Tibial nerve (tissue), 4 donors: ENCODE data around the gene CAPZA1. TPM values are rescaled to one million over a fixed set of nuclear protein-coding genes. Genes with fewer than 3 reads are reported as not detected.

Experiments used
- DNase-seq, 2 donors: peaks; one replicate each; pipeline ENCODE4 v3.0.0-alpha.2; 2019; ENCODE audit warnings: low spot score in 2 of 2
- H3K27ac ChIP-seq, 4 donors: fragments of 200-600 bp; sonication (generic) in 3 of 4; one replicate each; pipeline ENCODE4 v1.5.1; 2017 to 2019; ENCODE audit warnings: mild to moderate bottlenecking in 1 of 4
- H3K27me3 ChIP-seq, 2 donors: fragments of 200-600 bp; sonication (generic) in 1 of 2; one replicate each; pipeline versions ENCODE4 v1.5.1 to v1.6.0; 2017 to 2019
- H3K36me3 ChIP-seq, 3 donors: fragments of 200-600 bp; sonication (generic); one replicate each; pipeline ENCODE4 v1.5.1; 2018 to 2019
- H3K4me1 ChIP-seq, 4 donors: fragments of 200-600 bp; sonication (generic) in 3 of 4; one replicate each; pipeline ENCODE4 v1.5.1; 2017 to 2019
- H3K4me3 ChIP-seq, 4 donors: fragments of 200-600 bp; sonication (generic) in 3 of 4; one replicate each; pipeline ENCODE4 v1.5.1; 2017 to 2019; ENCODE audit warnings: mild to moderate bottlenecking in 1 of 4, moderate library complexity in 1 of 4
- H3K9me3 ChIP-seq, 4 donors: fragments of 200-600 bp; sonication (generic) in 3 of 4; one replicate each; pipeline ENCODE4 v1.5.1; 2017 to 2019
- CTCF ChIP-seq, 5 experiments: fragments of 200-600 bp in 3 of 5; fragments of 450-650 bp in 2 of 5; sonication (generic) in 3 of 5; IDR thresholded peaks; one replicate each; pipeline ENCODE4 v1.5.1; 2016 to 2019; ENCODE audit warnings: antibody characterized with exemption in 5 of 5, mild to moderate bottlenecking in 3 of 5, moderate library complexity in 2 of 5
- EP300 ChIP-seq, 2 donors: sonication (generic); formaldehyde crosslinking; IDR thresholded peaks; one replicate each; pipeline ENCODE4 v1.6.1; 2017; ENCODE audit warnings: antibody characterized with exemption in 2 of 2, mild to moderate bottlenecking in 1 of 2
- POLR2A ChIP-seq, 2 donors: fragments of 450-650 bp; IDR thresholded peaks; one replicate each; pipeline ENCODE4 v1.6.1; 2017; ENCODE audit warnings: antibody characterized with exemption in 2 of 2, mild to moderate bottlenecking in 2 of 2, moderate library complexity in 2 of 2
- WGBS, 2 donors: methylation state at CpG; one replicate each; pipeline ENCODE4 v1.1.5; 2018; 5-methylcytosine and 5-hydroxymethylcytosine counted together
- total RNA-seq, 4 donors: library from RNA; depleted of rRNA; stranded (reverse); fragments of >200 nt; gene quantifications; one replicate each; pipeline ENCODE4 v1.1.0, GENCODE V29; 2016

CAPZA1 gene
- total RNA-seq, 4 donors from 2014 or later = 90.8 to 126 (median 114) TPM

DNA sequence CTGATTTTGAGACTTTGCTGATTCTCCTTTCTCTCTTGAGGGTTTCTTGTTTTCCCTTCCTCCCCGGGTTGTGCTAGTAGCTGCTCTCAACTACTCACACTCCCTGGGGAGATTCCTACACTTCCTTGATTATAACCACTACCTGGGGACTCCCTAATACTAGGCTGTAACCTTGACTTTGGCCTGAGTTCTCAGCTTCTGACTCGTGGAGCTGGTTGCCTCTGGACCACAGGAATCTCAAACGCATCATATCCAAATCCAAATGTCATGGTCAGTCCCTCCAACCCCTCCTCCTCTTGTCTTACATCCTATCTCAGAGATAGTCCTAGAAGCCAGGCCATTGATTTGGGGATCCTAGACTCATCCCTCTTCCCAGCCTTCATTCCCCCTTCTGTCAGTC lies 66.8 kb downstream of the CAPZA1 start:
- H3K27ac ChIP-seq = peak overlapping the region in 1 of 4 donors; percentile 17
- no peaks in the 10 kb centered on the region for H3K27me3 ChIP-seq
- H3K9me3 ChIP-seq = no peaks in the 10 kb centered on the region
- H3K4me1 ChIP-seq = peaks cover 0 to 26% (median 11%) of the 10 kb centered on the region in 4 donors
- peaks cover 0 to 22% (median 0%) of the 10 kb centered on the region in 3 donors for H3K36me3 ChIP-seq
- WGBS, 2 donors = 52 to 58% methylated on average over 3 of the region's 3 CpGs
- no peak overlapping the region for H3K4me3 ChIP-seq
- no peak for DNase-seq
- TF ChIP-seq POLR2A (IDR thresholded peaks at IDR 0.05) (no peak), EP300 (IDR thresholded peaks at IDR 0.05) (no peak), CTCF (IDR thresholded peaks at IDR 0.05) (no peak)

DNA sequence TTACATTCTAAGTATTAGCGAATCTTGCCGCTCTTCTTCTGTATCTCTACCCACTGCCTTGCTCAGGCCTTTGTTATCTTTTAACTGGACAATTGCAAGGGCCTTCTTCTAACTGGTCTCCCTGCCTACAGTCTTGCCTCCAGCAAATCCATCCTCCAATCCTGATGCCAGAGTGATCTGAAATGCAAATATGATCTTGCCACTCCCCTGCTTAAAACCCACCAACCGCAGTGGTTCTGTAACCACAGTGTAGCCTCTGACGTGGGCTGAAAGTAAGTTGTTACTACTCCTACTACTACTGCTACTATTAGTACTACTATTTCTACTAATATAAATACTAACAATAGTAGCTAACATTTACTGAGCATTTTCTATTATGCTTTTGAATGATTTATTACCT lies 67.2 kb downstream of the CAPZA1 start:
- WGBS, 2 donors = 76 to 84% methylated on average over 4 of the region's 4 CpGs
- H3K4me1 ChIP-seq = peaks cover 0 to 26% (median 11%) of the 10 kb centered on the region in 4 donors
- H3K27me3 ChIP-seq = no peaks in the 10 kb centered on the region
- H3K4me3 ChIP-seq = no peak overlapping the region
- no peak for DNase-seq
- no peak for TF ChIP-seq EP300 (IDR thresholded peaks at IDR 0.05)
- TF ChIP-seq CTCF (IDR thresholded peaks at IDR 0.05) = no peak
- no peak for TF ChIP-seq POLR2A (IDR thresholded peaks at IDR 0.05)
- peak overlapping the region in 1 of 4 donors; percentile 17 for H3K27ac ChIP-seq
- peaks cover 0 to 26% (median 0%) of the 10 kb centered on the region in 3 donors for H3K36me3 ChIP-seq
- H3K9me3 ChIP-seq = no peaks in the 10 kb centered on the region

DNA sequence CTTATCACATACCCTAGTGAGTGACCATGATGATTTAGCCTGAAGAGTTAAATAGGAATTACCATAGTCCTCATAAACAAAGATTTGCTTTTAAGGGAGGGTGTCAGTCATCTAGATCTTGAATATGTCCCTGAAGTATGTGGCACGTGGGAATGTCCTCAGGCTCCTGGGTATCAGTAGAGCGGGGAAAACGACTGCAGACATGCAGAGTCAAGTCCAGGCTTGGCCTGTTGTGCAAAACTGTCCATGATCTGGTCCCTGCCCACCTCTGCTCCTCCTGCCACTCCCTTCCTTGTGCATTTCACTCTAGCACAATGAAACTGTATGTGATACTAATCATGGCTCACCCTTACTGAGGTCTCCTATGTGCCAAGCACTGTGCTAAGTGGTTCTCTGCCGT lies 67.7 kb downstream of the CAPZA1 start:
- Histone ChIP-seq H3K9me3 (no peaks in the 10 kb centered on the region), H3K4me1 (peaks cover 0 to 26% (median 11%) of the 10 kb centered on the region in 4 donors), H3K4me3 (no peak overlapping the region), H3K27me3 (no peaks in the 10 kb centered on the region), H3K36me3 (peaks cover 0 to 32% (median 0%) of the 10 kb centered on the region in 3 donors), H3K27ac (peak overlapping the region in 2 of 4 donors; percentile 84 to 86)
- WGBS, 2 donors = 70 to 77% methylated on average over 4 of the region's 4 CpGs
- no peak for DNase-seq
- no peak for TF ChIP-seq POLR2A (IDR thresholded peaks at IDR 0.05)
- TF ChIP-seq EP300 (IDR thresholded peaks at IDR 0.05) = no peak
- TF ChIP-seq CTCF (IDR thresholded peaks at IDR 0.05) = no peak

GRCh38 chr1:112687785-112688496 lies 68.3 kb downstream of the CAPZA1 start:
- peaks cover 0 to 37% (median 5%) of the 10 kb centered on the region in 3 donors for H3K36me3 ChIP-seq
- H3K27ac ChIP-seq = peak overlapping the region; percentile 29 to 86 (median 72)
- TF ChIP-seq CTCF (IDR thresholded peaks at IDR 0.05) (no peak), POLR2A (IDR thresholded peaks at IDR 0.05) (no peak), EP300 (IDR thresholded peaks at IDR 0.05) (no peak)
- no peak overlapping the region for H3K4me3 ChIP-seq
- DNase-seq = no peak
- H3K27me3 ChIP-seq = no peaks in the 10 kb centered on the region
- H3K9me3 ChIP-seq = no peaks in the 10 kb centered on the region
- WGBS, 2 donors = 73 to 75% methylated on average over 13 of the region's 13 CpGs
- peaks cover 0 to 26% (median 11%) of the 10 kb centered on the region in 4 donors for H3K4me1 ChIP-seq

- Histone ChIP-seq H3K9me3 (no peaks in the 10 kb centered on the region), H3K4me3 (no peak overlapping the region), H3K36me3 (peaks cover 0 to 46% (median 6%) of the 10 kb centered on the region in 3 donors), H3K27me3 (no peaks in the 10 kb centered on the region), H3K27ac (peak overlapping the region; percentile 29 to 86 (median 72)), H3K4me1 (peaks cover 0 to 26% (median 11%) of the 10 kb centered on the region in 4 donors)
- 31 to 35% methylated on average over 13 of the region's 13 CpGs for WGBS, 2 donors
- DNase-seq = no peak
- TF ChIP-seq CTCF (IDR thresholded peaks at IDR 0.05) (no peak), EP300 (IDR thresholded peaks at IDR 0.05) (no peak), POLR2A (IDR thresholded peaks at IDR 0.05) (no peak)
These were observed 69.2 kb downstream of the CAPZA1 start for GRCh38 chr1:112688781-112689193.
